ENCODE measurements around the gene NAALADL2. TPM values are rescaled to one million over a fixed set of nuclear protein-coding genes. Genes with fewer than 3 reads are reported as not detected.

The NAALADL2 gene
- polyA plus RNA-seq, 2 of the 4 experiments (the other 2 are of a cell fraction): 0.09 to 0.28 TPM

DNA sequence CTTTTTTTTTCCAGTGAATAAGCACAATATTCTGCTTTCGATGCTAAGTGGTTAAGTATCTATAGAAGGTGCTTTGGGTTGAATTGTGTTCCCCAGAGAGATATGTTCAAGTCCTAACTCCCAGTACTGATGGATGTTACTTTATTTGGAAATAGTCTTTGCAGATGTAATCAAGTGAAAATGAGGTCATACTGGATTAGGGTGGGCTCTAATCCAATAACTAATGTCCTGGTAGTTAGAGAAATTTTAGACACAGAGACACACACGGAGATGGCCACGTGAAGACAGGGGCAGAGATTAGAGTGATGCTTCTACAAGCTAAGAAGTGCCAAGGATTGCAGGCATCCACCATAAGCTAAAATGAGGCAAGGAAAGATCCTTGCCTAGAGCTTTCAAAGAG, 662.3 kb downstream of the NAALADL2 start (continued):
- TF ChIP-seq, protein P1, sequence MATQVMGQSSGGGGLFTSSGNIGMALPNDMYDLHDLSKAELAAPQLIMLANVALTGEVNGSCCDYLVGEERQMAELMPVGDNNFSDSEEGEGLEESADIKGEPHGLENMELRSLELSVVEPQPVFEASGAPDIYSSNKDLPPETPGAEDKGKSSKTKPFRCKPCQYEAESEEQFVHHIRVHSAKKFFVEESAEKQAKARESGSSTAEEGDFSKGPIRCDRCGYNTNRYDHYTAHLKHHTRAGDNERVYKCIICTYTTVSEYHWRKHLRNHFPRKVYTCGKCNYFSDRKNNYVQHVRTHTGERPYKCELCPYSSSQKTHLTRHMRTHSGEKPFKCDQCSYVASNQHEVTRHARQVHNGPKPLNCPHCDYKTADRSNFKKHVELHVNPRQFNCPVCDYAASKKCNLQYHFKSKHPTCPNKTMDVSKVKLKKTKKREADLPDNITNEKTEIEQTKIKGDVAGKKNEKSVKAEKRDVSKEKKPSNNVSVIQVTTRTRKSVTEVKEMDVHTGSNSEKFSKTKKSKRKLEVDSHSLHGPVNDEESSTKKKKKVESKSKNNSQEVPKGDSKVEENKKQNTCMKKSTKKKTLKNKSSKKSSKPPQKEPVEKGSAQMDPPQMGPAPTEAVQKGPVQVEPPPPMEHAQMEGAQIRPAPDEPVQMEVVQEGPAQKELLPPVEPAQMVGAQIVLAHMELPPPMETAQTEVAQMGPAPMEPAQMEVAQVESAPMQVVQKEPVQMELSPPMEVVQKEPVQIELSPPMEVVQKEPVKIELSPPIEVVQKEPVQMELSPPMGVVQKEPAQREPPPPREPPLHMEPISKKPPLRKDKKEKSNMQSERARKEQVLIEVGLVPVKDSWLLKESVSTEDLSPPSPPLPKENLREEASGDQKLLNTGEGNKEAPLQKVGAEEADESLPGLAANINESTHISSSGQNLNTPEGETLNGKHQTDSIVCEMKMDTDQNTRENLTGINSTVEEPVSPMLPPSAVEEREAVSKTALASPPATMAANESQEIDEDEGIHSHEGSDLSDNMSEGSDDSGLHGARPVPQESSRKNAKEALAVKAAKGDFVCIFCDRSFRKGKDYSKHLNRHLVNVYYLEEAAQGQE (IDR thresholded peaks at IDR 0.05): no peak
- no peak for TF ChIP-seq CHD4 (IDR thresholded peaks at IDR 0.05; ENCODE audit: borderline replicate concordance)

DNA sequence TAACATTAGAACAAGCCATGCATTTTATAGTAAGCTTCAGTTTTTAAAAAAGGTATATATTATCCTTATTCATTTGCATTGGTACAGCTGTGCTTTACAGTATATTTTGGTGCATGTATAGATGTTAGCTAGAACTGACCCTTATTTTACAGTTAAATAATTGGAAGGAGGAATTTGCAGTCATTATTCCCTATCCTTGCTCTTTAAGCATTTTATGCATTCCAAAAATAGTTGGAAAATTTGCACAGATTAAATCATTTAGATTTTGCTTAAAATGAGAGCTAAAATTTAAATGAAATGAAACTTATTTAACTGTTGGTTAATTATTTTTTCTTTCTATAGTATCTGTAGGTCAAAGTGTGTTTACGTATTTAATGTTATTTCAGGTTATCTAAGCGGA, 667.1 kb downstream of the NAALADL2 start:
- H3K4me2 ChIP-seq: peak overlapping the region; percentile 62
- peak overlapping the region; percentile 36; the same call in 2 of the 3 replicates for H3K4me3 ChIP-seq
- POLR2A ChIA-PET: no interaction called here

DNA sequence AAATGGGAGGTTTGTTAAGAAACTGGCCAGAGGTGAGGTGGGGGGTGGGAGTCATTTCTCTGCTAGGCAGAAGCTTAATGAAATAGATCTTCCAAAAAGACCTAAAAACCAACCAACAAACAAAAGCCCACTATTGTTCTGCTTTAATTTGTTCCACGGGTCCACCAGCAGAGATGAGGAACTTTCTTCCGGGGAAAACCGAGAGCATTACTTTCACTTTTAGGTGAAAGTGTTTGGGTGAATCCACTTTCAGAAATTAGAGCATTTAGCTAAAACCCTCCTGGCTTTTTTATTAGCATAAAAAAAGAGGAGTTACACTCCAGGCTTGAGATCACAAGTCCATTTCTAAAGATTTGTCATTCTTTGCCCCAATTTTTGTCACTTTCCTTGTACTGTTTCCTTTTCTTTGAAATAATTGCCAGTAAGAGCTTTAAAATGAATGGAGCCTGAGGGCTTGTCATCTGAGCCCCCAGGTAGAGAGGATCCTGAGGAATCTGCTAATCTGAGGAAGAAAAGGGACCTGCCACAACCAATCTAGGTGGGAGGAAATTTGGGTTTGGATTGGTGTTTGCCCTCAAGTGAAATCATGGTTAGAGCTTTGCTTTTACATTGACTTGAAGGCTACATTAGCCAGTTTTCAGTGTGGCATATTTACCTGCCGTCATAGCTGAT, 667.6 kb downstream of the NAALADL2 start:
- Histone ChIP-seq H3K9me3 (no peaks in the 10 kb centered on the region), H3K27ac (no peak overlapping the region), H3K4me3 (peak overlapping the region; percentile 36; the same call in 2 of the 3 replicates), H3K4me1 (no peaks in the 10 kb centered on the region), H3K4me2 (peak overlapping the region; percentile 62)
- DNase-seq (ENCODE audit: low read depth in 1 of 2, low spot score in 1 of 2) (no peak), ATAC-seq (no peak), FAIRE-seq (no peak)
- TF ChIP-seq RCOR1 (IDR thresholded peaks at IDR 0.05; ENCODE audit: low read depth, low read length) (no peak), RARB (CRISPR knock-in tag; IDR thresholded peaks at IDR 0.05) (no peak), KDM5A (IDR thresholded peaks at IDR 0.05) (no peak), CBX8 (IDR thresholded peaks at IDR 0.05) (no peak), JUNB (IDR thresholded peaks at IDR 0.05) (no peak), EP300 (IDR thresholded peaks at IDR 0.05) (no peak), ESRRA (IDR thresholded peaks at IDR 0.05; ENCODE audit: borderline replicate concordance, low read length) (no peak), ZC3H11A (IDR thresholded peaks at IDR 0.05) (no peak), MAFK (IDR thresholded peaks at IDR 0.05; ENCODE audit: partially characterized antibody) (no peak)
- TF ChIP-seq, protein P2, sequence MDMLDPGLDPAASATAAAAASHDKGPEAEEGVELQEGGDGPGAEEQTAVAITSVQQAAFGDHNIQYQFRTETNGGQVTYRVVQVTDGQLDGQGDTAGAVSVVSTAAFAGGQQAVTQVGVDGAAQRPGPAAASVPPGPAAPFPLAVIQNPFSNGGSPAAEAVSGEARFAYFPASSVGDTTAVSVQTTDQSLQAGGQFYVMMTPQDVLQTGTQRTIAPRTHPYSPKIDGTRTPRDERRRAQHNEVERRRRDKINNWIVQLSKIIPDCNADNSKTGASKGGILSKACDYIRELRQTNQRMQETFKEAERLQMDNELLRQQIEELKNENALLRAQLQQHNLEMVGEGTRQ (IDR thresholded peaks at IDR 0.05): no peak
- TF ChIP-seq, protein P3, sequence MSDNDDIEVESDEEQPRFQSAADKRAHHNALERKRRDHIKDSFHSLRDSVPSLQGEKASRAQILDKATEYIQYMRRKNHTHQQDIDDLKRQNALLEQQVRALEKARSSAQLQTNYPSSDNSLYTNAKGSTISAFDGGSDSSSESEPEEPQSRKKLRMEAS (IDR thresholded peaks at IDR 0.05): no peak
- TF ChIP-seq, protein P4, sequence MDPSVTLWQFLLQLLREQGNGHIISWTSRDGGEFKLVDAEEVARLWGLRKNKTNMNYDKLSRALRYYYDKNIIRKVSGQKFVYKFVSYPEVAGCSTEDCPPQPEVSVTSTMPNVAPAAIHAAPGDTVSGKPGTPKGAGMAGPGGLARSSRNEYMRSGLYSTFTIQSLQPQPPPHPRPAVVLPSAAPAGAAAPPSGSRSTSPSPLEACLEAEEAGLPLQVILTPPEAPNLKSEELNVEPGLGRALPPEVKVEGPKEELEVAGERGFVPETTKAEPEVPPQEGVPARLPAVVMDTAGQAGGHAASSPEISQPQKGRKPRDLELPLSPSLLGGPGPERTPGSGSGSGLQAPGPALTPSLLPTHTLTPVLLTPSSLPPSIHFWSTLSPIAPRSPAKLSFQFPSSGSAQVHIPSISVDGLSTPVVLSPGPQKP (IDR thresholded peaks at IDR 0.05; ENCODE audit: low read depth, low read length): no peak
- TF ChIP-seq, protein P5, sequence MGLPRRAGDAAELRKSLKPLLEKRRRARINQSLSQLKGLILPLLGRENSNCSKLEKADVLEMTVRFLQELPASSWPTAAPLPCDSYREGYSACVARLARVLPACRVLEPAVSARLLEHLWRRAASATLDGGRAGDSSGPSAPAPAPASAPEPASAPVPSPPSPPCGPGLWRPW (IDR thresholded peaks at IDR 0.05): no peak
- TF ChIP-seq, protein P6, sequence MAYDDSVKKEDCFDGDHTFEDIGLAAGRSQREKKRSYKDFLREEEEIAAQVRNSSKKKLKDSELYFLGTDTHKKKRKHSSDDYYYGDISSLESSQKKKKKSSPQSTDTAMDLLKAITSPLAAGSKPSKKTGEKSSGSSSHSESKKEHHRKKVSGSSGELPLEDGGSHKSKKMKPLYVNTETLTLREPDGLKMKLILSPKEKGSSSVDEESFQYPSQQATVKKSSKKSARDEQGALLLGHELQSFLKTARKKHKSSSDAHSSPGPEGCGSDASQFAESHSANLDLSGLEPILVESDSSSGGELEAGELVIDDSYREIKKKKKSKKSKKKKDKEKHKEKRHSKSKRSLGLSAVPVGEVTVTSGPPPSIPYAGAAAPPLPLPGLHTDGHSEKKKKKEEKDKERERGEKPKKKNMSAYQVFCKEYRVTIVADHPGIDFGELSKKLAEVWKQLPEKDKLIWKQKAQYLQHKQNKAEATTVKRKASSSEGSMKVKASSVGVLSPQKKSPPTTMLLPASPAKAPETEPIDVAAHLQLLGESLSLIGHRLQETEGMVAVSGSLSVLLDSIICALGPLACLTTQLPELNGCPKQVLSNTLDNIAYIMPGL (CRISPR knock-in tag; IDR thresholded peaks at IDR 0.05; ENCODE audit: borderline replicate concordance): no peak
- WGBS (ENCODE audit: missing lambda C conversion rate): 24% methylated on average over 4 of the region's 4 CpGs
- CTCF ChIA-PET: no interaction called here
- POLR2A ChIA-PET: no interaction called here

More for the DNA sequence above, 667.1 kb downstream of the NAALADL2 start:
- DNase-seq (ENCODE audit: low read depth in 1 of 2, low spot score in 1 of 2) (no peak), FAIRE-seq (no peak), ATAC-seq (no peak)
- CTCF ChIA-PET: no interaction called here
- H3K27ac ChIP-seq: no peak overlapping the region
- H3K9me3 ChIP-seq: no peaks in the 10 kb centered on the region
- 47% methylated on average over 2 of the region's 2 CpGs for WGBS (ENCODE audit: missing lambda C conversion rate)
- no peak for TF ChIP-seq KDM5A (IDR thresholded peaks at IDR 0.05)
- TF ChIP-seq CBX8 (IDR thresholded peaks at IDR 0.05): no peak
- no peak for TF ChIP-seq SMC3 (IDR thresholded peaks at IDR 0.05)
- TF ChIP-seq, protein P7, sequence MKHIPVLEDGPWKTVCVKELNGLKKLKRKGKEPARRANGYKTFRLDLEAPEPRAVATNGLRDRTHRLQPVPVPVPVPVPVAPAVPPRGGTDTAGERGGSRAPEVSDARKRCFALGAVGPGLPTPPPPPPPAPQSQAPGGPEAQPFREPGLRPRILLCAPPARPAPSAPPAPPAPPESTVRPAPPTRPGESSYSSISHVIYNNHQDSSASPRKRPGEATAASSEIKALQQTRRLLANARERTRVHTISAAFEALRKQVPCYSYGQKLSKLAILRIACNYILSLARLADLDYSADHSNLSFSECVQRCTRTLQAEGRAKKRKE (CRISPR knock-in tag; IDR thresholded peaks at IDR 0.05; ENCODE audit: low read depth): no peak
- no peak for TF ChIP-seq EHMT2 (IDR thresholded peaks at IDR 0.05; ENCODE audit: low read depth)
- no peak for TF ChIP-seq KDM1A (IDR thresholded peaks at IDR 0.05; ENCODE audit: low read depth)
- no peak for TF ChIP-seq CEBPB (IDR thresholded peaks at IDR 0.05)
- TF ChIP-seq, protein P8, sequence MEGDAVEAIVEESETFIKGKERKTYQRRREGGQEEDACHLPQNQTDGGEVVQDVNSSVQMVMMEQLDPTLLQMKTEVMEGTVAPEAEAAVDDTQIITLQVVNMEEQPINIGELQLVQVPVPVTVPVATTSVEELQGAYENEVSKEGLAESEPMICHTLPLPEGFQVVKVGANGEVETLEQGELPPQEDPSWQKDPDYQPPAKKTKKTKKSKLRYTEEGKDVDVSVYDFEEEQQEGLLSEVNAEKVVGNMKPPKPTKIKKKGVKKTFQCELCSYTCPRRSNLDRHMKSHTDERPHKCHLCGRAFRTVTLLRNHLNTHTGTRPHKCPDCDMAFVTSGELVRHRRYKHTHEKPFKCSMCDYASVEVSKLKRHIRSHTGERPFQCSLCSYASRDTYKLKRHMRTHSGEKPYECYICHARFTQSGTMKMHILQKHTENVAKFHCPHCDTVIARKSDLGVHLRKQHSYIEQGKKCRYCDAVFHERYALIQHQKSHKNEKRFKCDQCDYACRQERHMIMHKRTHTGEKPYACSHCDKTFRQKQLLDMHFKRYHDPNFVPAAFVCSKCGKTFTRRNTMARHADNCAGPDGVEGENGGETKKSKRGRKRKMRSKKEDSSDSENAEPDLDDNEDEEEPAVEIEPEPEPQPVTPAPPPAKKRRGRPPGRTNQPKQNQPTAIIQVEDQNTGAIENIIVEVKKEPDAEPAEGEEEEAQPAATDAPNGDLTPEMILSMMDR (IDR thresholded peaks at IDR 0.05): no peak
- no peak for TF ChIP-seq RFX5 (IDR thresholded peaks at IDR 0.05)
- no peaks in the 10 kb centered on the region for H3K4me1 ChIP-seq

All from A549 (cell line).